ENCODE measurements around the gene PSMD4. TPM values are rescaled to one million over a fixed set of nuclear protein-coding genes. Genes with fewer than 3 reads are reported as not detected.

Gene PSMD4
- total RNA-seq, 4 donors from 2014 or later = 77.1 to 110 (median 96.5) TPM

DNA sequence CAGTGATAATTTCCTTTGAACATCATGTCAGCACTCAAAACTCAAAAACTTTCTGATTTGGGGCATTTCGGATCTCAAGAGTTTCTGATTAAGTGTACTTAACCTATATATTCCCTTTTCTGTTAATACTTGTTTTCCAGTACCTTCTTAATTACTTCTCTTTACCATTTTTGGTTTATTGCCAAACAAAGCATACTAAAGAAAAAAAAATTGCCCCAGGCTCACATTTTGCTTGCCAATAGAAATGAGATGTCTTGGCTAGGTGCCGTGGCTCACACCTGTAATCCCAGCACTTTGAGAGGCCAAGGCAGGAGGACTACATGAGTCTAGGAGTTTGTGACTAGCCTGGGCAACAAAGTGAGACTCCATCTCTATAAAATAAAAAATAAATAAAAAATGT lies 4.8 kb downstream of the PSMD4 start:
- TF ChIP-seq, protein P1, sequence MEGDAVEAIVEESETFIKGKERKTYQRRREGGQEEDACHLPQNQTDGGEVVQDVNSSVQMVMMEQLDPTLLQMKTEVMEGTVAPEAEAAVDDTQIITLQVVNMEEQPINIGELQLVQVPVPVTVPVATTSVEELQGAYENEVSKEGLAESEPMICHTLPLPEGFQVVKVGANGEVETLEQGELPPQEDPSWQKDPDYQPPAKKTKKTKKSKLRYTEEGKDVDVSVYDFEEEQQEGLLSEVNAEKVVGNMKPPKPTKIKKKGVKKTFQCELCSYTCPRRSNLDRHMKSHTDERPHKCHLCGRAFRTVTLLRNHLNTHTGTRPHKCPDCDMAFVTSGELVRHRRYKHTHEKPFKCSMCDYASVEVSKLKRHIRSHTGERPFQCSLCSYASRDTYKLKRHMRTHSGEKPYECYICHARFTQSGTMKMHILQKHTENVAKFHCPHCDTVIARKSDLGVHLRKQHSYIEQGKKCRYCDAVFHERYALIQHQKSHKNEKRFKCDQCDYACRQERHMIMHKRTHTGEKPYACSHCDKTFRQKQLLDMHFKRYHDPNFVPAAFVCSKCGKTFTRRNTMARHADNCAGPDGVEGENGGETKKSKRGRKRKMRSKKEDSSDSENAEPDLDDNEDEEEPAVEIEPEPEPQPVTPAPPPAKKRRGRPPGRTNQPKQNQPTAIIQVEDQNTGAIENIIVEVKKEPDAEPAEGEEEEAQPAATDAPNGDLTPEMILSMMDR (IDR thresholded peaks at IDR 0.05) = no peak
- TF ChIP-seq POLR2A (IDR thresholded peaks at IDR 0.05) = no peak
- DNase-seq = no peak
- Histone ChIP-seq H3K27me3 (no peaks in the 10 kb centered on the region), H3K36me3 (peaks cover under 1 to 15% of the 10 kb centered on the region in 2 donors), H3K4me1 (peaks cover 0 to 10% of the 10 kb centered on the region in 2 donors), H3K4me3 (replicated peaks in 1 of 3) (no peak overlapping the region), H3K9me3 (no peaks in the 10 kb centered on the region), H3K27ac (no peak overlapping the region)
- intact Hi-C loops (cut with DNase I) = no loop called here
- WGBS, 2 donors = 88 to 94% methylated on average over 2 of the region's 2 CpGs

- intact Hi-C loops (cut with DNase I) = no loop called here
- peaks cover 34 to 52% of the 10 kb centered on the region in 2 donors for H3K36me3 ChIP-seq
- H3K4me1 ChIP-seq = no peaks in the 10 kb centered on the region
- H3K9me3 ChIP-seq = no peaks in the 10 kb centered on the region
- DNase-seq = no peak
- TF ChIP-seq, protein P1 (IDR thresholded peaks at IDR 0.05) = no peak
- no peak for TF ChIP-seq POLR2A (IDR thresholded peaks at IDR 0.05)
- H3K4me3 ChIP-seq (replicated peaks in 1 of 3) = no peak overlapping the region
- no peak overlapping the region for H3K27ac ChIP-seq
- H3K27me3 ChIP-seq = no peaks in the 10 kb centered on the region
- WGBS, 2 donors = 90 to 91% methylated on average over 14 of the region's 14 CpGs
These were observed 11.1 kb downstream of the PSMD4 start for GRCh38 chr1:151265446-151266236.

DNA sequence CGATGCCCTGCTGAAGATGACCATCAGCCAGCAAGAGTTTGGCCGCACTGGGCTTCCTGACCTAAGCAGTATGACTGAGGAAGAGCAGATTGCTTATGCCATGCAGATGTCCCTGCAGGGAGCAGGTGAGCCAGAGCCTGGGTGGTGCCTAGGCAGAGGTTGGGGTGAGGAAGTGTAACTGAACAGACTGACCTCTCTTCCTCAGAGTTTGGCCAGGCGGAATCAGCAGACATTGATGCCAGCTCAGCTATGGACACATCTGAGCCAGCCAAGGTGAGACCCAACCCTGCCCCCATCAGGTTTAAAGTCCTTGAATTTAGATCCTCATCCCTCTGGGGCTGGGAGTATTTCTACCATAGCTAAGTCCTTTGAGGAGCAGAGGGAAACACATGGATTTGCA lies 11.8 kb downstream of the PSMD4 start:
- no peak for DNase-seq
- Histone ChIP-seq H3K27ac (no peak overlapping the region), H3K4me3 (replicated peaks in 1 of 3) (no peak overlapping the region), H3K27me3 (no peaks in the 10 kb centered on the region), H3K4me1 (no peaks in the 10 kb centered on the region), H3K36me3 (peaks cover 34 to 52% of the 10 kb centered on the region in 2 donors), H3K9me3 (no peaks in the 10 kb centered on the region)
- 95 to 97% methylated on average over 3 of the region's 3 CpGs for WGBS, 2 donors
- intact Hi-C loops (cut with DNase I) = no loop called here
- no peak for TF ChIP-seq POLR2A (IDR thresholded peaks at IDR 0.05)
- TF ChIP-seq, protein P1 (IDR thresholded peaks at IDR 0.05) = no peak

- Histone ChIP-seq H3K27me3 (no peaks in the 10 kb centered on the region), H3K9me3 (no peaks in the 10 kb centered on the region), H3K4me1 (no peaks in the 10 kb centered on the region), H3K4me3 (replicated peaks in 1 of 3) (no peak overlapping the region), H3K36me3 (peaks cover 34 to 52% of the 10 kb centered on the region in 2 donors), H3K27ac (no peak overlapping the region)
- intact Hi-C loops (cut with DNase I) = no loop called here
- WGBS, 2 donors = 81 to 85% methylated on average over 8 of the region's 8 CpGs
- DNase-seq = no peak
- no peak for TF ChIP-seq POLR2A (IDR thresholded peaks at IDR 0.05)
- TF ChIP-seq, protein P1 (IDR thresholded peaks at IDR 0.05) = no peak
These were observed 12.3 kb downstream of the PSMD4 start for GRCh38 chr1:151266821-151267220.

DNA sequence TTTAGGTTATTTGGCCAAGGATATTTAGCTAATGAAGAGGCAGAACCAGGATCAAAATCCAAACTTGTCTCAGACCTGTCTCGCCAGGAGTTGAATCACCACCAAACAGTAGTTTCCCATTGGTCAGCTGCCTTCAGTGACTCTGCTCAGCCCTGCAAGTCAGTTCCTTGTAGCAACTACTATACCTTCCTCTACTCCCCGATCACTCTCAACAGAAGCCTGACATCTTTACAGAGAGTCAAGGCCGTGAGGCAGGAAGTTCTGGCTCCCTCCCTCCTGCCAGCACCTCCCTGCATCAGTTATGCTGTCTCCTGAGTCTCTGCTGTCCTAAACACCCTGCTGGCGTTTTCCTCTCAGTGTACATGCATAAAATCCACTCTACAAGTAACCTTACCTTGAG lies 13.2 kb downstream of the PSMD4 start:
- no peak for TF ChIP-seq POLR2A (IDR thresholded peaks at IDR 0.05)
- TF ChIP-seq, protein P1 (IDR thresholded peaks at IDR 0.05) = no peak
- H3K9me3 ChIP-seq = no peaks in the 10 kb centered on the region
- DNase-seq = no peak
- H3K4me1 ChIP-seq = no peaks in the 10 kb centered on the region
- intact Hi-C loops (cut with DNase I) = no loop called here
- H3K4me3 ChIP-seq (replicated peaks in 1 of 3) = no peak overlapping the region
- no peak overlapping the region for H3K27ac ChIP-seq
- H3K36me3 ChIP-seq = peaks cover 34 to 43% of the 10 kb centered on the region in 2 donors
- no peaks in the 10 kb centered on the region for H3K27me3 ChIP-seq
- WGBS, 2 donors = 83 to 84% methylated on average over 4 of the region's 4 CpGs

Measured in thyroid gland (tissue), 4 donors.